Measurements from ENCODE around the gene TOB1.
A peak's percentile ranks its signal among the peaks of the same experiment; 100 is the strongest.

TOB1 gene

DNA sequence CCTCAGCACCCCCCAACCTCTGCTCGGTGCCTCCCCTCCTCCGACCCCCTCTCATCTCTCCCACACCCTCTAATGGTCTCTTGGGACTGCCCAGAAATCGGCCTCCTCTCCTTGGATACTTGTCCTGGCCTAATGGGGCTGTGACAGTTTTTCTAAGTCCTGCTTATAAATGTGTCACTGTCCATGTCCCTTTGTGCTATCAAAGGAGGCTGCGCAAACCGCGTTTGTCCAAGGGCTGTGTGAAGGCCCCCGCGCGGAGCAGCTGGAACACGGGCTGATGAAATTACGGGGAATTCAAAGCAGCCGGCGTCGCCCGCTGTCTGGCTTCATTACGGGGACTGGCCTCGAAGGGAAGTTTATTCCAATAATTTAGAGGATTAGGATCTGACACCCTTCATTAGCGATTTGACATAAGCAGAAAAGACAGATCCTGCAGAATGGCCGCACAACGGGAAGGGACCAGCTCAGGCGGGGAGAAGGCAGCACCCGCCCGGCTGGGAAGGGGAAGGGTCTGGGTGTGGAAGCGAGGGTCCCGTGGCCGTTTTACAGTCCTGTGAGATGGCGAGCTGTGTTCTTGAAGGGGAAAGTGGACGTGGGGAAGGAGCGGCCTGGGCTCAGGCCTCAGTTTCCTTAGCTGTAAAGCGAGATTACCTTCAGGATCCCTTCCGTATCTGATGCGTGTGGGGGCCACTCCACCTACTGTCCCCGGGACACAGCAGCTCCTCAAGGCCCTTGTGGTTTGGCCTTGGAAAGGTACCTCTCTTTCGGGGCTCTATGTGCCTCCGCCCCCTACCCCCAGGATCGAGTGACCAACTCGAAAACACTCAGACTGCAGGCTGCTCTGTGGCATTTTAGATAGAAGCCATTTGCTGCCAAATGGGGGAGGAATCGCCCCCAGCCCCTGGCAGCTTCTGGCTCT, 32.4 kb downstream of the TOB1 start:
- Histone ChIP-seq H3K4me1 (ENCODE audit: insufficient read depth, insufficient read length) (peaks cover 35% of the 10 kb centered on the region), H3K36me3 (ENCODE audit: insufficient read depth, insufficient read length, low read length) (no peaks in the 10 kb centered on the region), H3K9me3 (ENCODE audit: insufficient read depth, low read length) (no peaks in the 10 kb centered on the region), H3K4me3 (ENCODE audit: insufficient read length, low read depth) (no peak overlapping the region), H3K27me3 (ENCODE audit: insufficient read depth, insufficient read length) (no peaks in the 10 kb centered on the region), H3K9ac (ENCODE audit: insufficient read length, low read depth) (peak overlapping the region; percentile 42)
- DNase-seq (ENCODE audit: low read depth, low spot score): no peak
- TF ChIP-seq ZNF274 (IDR thresholded peaks at IDR 0.05; ENCODE audit: low read depth, low read length) (no peak), YY1 (IDR thresholded peaks at IDR 0.05; ENCODE audit: insufficient read depth, insufficient read length) (no peak), SUZ12 (IDR thresholded peaks at IDR 0.05; ENCODE audit: extremely low read depth, insufficient read depth, insufficient read length) (no peak)

DNA sequence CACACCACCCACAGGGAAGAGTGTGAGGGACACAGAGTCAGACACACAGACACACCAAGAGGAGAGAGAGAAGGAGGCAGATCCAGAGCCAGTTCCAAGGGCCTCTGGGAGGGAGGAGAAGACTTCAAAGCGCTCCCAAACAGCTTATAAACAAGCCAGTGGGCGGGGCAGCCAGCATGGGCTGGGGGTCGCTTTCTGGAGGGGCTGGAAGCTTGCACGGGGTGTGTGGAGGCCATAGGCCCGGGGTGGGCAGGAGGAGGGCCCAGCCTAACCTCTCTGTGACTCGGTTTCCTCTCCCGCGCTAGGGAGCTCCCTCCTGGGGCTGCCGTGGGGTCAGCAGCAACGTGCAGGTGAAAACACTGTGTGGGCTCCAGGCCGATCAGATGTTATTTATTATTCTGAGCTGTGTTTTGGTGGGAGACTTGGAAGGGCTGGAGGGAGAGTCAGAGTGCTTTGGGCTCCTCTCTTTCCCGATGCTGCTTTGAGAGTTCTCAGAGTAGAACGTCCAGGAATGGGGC, 33.2 kb downstream of the TOB1 start:
- Histone ChIP-seq H3K4me1 (ENCODE audit: insufficient read depth, insufficient read length) (peaks cover 35% of the 10 kb centered on the region), H3K27me3 (ENCODE audit: insufficient read depth, insufficient read length) (no peaks in the 10 kb centered on the region), H3K9me3 (ENCODE audit: insufficient read depth, low read length) (no peaks in the 10 kb centered on the region), H3K36me3 (ENCODE audit: insufficient read depth, insufficient read length, low read length) (no peaks in the 10 kb centered on the region), H3K9ac (ENCODE audit: insufficient read length, low read depth) (peak overlapping the region; percentile 45), H3K4me3 (ENCODE audit: insufficient read length, low read depth) (no peak overlapping the region)
- no peak for DNase-seq (ENCODE audit: low read depth, low spot score)
- TF ChIP-seq SUZ12 (IDR thresholded peaks at IDR 0.05; ENCODE audit: extremely low read depth, insufficient read depth, insufficient read length) (no peak), YY1 (IDR thresholded peaks at IDR 0.05; ENCODE audit: insufficient read depth, insufficient read length) (no peak), ZNF274 (IDR thresholded peaks at IDR 0.05; ENCODE audit: low read depth, low read length) (no peak)

DNA sequence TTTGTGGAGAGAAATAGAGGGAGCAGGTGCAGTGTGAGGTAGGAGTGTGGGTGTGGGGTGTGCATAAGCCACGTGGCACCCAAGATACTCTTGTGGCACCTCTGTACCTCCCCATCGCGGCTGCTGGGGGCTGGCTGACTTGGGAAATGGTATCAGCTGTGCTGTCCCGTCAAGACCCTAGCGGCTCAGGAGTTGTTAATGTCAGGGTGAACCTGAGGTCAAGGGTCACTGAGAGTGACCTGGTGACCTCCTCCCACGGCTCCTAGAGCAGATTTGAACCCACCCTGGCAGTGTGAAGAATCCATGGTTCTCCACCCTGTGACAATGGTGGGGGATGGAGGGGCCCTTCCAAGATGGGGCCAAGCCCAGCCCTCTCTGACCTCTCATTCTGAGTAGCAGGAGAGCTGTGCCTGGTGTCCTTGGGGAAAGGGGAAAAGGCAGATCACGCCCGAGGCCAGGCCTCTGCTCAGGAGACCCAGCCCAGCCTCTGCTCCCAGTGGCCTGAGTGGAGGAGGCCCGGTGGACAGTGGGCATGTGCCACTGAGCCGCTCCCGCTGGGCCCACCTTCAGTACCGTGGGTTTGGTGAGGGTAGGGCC, 33.8 kb downstream of the TOB1 start:
- TF ChIP-seq ZNF274 (IDR thresholded peaks at IDR 0.05; ENCODE audit: low read depth, low read length) (no peak), YY1 (IDR thresholded peaks at IDR 0.05; ENCODE audit: insufficient read depth, insufficient read length) (no peak), SUZ12 (IDR thresholded peaks at IDR 0.05; ENCODE audit: extremely low read depth, insufficient read depth, insufficient read length) (no peak)
- Histone ChIP-seq H3K36me3 (ENCODE audit: insufficient read depth, insufficient read length, low read length) (no peaks in the 10 kb centered on the region), H3K4me3 (ENCODE audit: insufficient read length, low read depth) (no peak overlapping the region), H3K27me3 (ENCODE audit: insufficient read depth, insufficient read length) (no peaks in the 10 kb centered on the region), H3K9ac (ENCODE audit: insufficient read length, low read depth) (peak overlapping the region; percentile 45), H3K9me3 (ENCODE audit: insufficient read depth, low read length) (no peaks in the 10 kb centered on the region), H3K4me1 (ENCODE audit: insufficient read depth, insufficient read length) (peaks cover 35% of the 10 kb centered on the region)
- DNase-seq (ENCODE audit: low read depth, low spot score): no peak

DNA sequence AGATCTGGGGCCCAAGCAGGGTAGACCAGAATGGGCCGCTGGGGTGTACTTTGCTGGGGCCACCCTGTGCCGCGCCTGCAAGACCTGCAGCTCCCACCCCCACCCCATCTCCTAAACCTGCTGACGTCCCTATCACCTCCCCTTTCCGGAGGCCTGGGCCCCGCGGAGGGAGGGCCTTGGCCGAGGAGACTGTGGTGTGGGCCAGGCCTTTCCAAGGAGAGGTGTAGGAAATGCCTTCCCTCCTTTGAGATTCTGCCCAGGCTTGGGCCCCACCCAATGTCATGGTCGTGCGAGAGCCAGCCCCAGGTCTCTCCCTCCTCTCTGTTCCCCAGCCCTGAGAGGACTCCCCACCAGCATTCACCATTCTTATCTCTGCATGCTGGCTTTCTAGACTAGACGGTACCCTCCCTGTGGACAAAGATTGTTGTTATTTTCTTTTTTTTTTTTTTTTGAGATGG, 34.7 kb downstream of the TOB1 start:
- no peak for DNase-seq (ENCODE audit: low read depth, low spot score)
- H3K9me3 ChIP-seq (ENCODE audit: insufficient read depth, low read length): no peaks in the 10 kb centered on the region
- H3K4me3 ChIP-seq (ENCODE audit: insufficient read length, low read depth): no peak overlapping the region
- H3K36me3 ChIP-seq (ENCODE audit: insufficient read depth, insufficient read length, low read length): no peaks in the 10 kb centered on the region
- TF ChIP-seq YY1 (IDR thresholded peaks at IDR 0.05; ENCODE audit: insufficient read depth, insufficient read length) (no peak), SUZ12 (IDR thresholded peaks at IDR 0.05; ENCODE audit: extremely low read depth, insufficient read depth, insufficient read length) (no peak), ZNF274 (IDR thresholded peaks at IDR 0.05; ENCODE audit: low read depth, low read length) (no peak)
- no peaks in the 10 kb centered on the region for H3K27me3 ChIP-seq (ENCODE audit: insufficient read depth, insufficient read length)
- peak overlapping the region; percentile 66 for H3K9ac ChIP-seq (ENCODE audit: insufficient read length, low read depth)
- peaks cover 35% of the 10 kb centered on the region for H3K4me1 ChIP-seq (ENCODE audit: insufficient read depth, insufficient read length)

DNA sequence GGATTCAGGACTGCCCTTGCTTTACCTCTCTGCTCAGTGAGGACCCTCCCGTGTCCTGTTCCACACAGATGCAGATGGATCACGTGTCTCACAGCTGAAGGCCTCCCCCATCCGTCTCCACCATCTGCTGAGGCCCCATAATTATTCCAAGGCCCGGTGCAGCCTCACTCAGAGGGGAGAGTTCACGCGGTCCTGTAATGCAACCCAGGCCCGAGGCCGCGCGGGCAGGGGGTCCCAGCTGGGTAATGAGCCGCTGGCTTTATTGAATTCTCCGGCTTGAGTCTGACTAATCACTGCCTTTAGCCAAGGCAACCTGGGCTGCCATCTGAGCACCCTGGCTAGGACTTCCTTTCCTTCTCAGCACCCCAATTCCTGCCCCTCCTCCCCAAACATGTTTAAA, 35.2 kb downstream of the TOB1 start:
- Histone ChIP-seq H3K4me3 (ENCODE audit: insufficient read length, low read depth) (no peak overlapping the region), H3K9ac (ENCODE audit: insufficient read length, low read depth) (peak overlapping the region; percentile 66), H3K27me3 (ENCODE audit: insufficient read depth, insufficient read length) (no peaks in the 10 kb centered on the region), H3K36me3 (ENCODE audit: insufficient read depth, insufficient read length, low read length) (no peaks in the 10 kb centered on the region), H3K9me3 (ENCODE audit: insufficient read depth, low read length) (no peaks in the 10 kb centered on the region), H3K4me1 (ENCODE audit: insufficient read depth, insufficient read length) (peaks cover 35% of the 10 kb centered on the region)
- no peak for DNase-seq (ENCODE audit: low read depth, low spot score)
- no peak for TF ChIP-seq SUZ12 (IDR thresholded peaks at IDR 0.05; ENCODE audit: extremely low read depth, insufficient read depth, insufficient read length)

DNA sequence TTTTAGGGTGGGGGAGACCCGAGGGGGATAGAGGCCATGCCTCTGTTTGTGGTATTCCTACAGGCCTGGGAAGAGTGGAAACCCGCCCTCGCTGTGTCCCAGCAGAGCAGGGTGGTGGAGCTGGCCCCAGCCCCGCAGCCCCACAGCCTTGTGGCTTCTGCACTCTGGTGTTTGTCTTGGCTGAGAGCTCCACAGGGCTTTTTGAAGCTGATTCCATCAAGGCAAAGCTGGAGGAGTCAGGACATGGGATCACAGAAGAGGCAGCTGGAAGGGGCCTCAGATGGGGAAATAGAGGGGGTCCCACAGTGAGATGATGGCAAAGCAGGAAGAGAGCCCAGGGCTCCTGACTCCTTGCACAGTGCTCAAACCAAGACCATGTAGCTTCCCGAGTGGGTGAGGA, 35.8 kb downstream of the TOB1 start:
- no peak for TF ChIP-seq YY1 (IDR thresholded peaks at IDR 0.05; ENCODE audit: insufficient read depth, insufficient read length)
- TF ChIP-seq SUZ12 (IDR thresholded peaks at IDR 0.05; ENCODE audit: extremely low read depth, insufficient read depth, insufficient read length): no peak
- TF ChIP-seq ZNF274 (IDR thresholded peaks at IDR 0.05; ENCODE audit: low read depth, low read length): no peak
- Histone ChIP-seq H3K9ac (ENCODE audit: insufficient read length, low read depth) (peak overlapping the region; percentile 17), H3K27me3 (ENCODE audit: insufficient read depth, insufficient read length) (no peaks in the 10 kb centered on the region), H3K9me3 (ENCODE audit: insufficient read depth, low read length) (no peaks in the 10 kb centered on the region), H3K4me3 (ENCODE audit: insufficient read length, low read depth) (no peak overlapping the region), H3K36me3 (ENCODE audit: insufficient read depth, insufficient read length, low read length) (no peaks in the 10 kb centered on the region), H3K4me1 (ENCODE audit: insufficient read depth, insufficient read length) (peaks cover 35% of the 10 kb centered on the region)
- DNase-seq (ENCODE audit: low read depth, low spot score): no peak

DNA sequence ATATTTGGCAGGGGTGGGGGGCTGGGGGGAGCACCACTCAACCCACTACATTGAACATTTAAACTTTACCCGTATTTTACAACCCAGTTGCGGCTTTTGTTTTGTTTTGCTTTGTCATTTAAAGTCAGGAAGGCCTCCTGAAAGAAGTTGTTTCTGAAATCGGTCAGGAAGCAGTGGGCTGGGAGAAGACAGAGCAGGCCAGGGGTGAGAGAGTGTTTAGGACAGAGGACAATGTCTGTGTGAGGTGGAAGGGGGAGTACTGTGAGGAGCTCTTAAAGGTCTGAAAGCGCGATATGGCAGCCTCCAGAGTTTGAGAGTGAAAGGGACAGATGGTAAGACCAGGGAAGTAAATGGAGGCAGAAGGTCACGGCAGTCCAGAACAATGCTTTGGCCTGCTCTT, 36.8 kb downstream of the TOB1 start:
- peak; percentile 33 for DNase-seq (ENCODE audit: low read depth, low spot score)

More for the DNA sequence above, 36.8 kb downstream of the TOB1 start:
- H3K4me1 ChIP-seq (ENCODE audit: insufficient read depth, insufficient read length): peaks cover 26% of the 10 kb centered on the region
- no peaks in the 10 kb centered on the region for H3K9me3 ChIP-seq (ENCODE audit: insufficient read depth, low read length)
- H3K36me3 ChIP-seq (ENCODE audit: insufficient read depth, insufficient read length, low read length): no peaks in the 10 kb centered on the region
- no peak for TF ChIP-seq ZNF274 (IDR thresholded peaks at IDR 0.05; ENCODE audit: low read depth, low read length)
- peak overlapping the region; percentile 62 for H3K9ac ChIP-seq (ENCODE audit: insufficient read length, low read depth)
- no peaks in the 10 kb centered on the region for H3K27me3 ChIP-seq (ENCODE audit: insufficient read depth, insufficient read length)
- no peak overlapping the region for H3K4me3 ChIP-seq (ENCODE audit: insufficient read length, low read depth)

Data from NT2/D1 (cell line).